Renal pelvis (tissue), 12 donors: ENCODE measurements around the gene IL1RL1. TPM values are rescaled to one million over a fixed set of nuclear protein-coding genes. Genes with fewer than 3 reads are reported as not detected.

ENCODE experiments used
- DNase-seq: peaks from one replicate; pipeline ENCODE4 v3.0.0-alpha.2; 2013
- long read RNA-seq, 16 experiments: transcript quantifications; one replicate each; lab custom pipeline, GENCODE V29; 2026
- polyA plus RNA-seq, 3 donors: library from polyadenylated mRNA; unstranded; fragments of 120-200 nt; gene quantifications; one replicate each; pipeline ENCODE4 v1.2.1, GENCODE V29; 2013; ENCODE audit not compliant: insufficient read length in 3 of 3

IL1RL1 gene
- polyA plus RNA-seq = 1 to 10 TPM in 1 of 3 donors, under 1 TPM in 2; 0.46 to 1.0 (median 0.53) TPM
- long read RNA-seq, donor 1 = 0 reads
- long read RNA-seq, donor 2 = 0 reads
- long read RNA-seq, donor 3 = 0 reads
- long read RNA-seq, donor 4, partial matches to known transcripts = 0 of 1 reads
- long read RNA-seq, donor 4, other reads (novel, unspliced or antisense) = 0 of 1 reads
- long read RNA-seq, donor 5 = 0 reads
- long read RNA-seq, donor 6 = 0 reads
- long read RNA-seq, donor 7 = 0 reads
- long read RNA-seq, donor 8 = 0 reads
- long read RNA-seq, donor 9 = 0 reads
- long read RNA-seq, donor 10 = 0 reads
- long read RNA-seq, donor 11 = 0 reads
- long read RNA-seq, donor 12 = 0 reads
- long read RNA-seq, donor 13, partial matches to known transcripts = 0 of 1 reads
- long read RNA-seq, donor 13, other reads (novel, unspliced or antisense) = 0 of 1 reads
- long read RNA-seq, donor 14 = 0 reads
- long read RNA-seq, donor 15 = 0 reads
- long read RNA-seq, donor 16 = 0 reads

GRCh38 chr2:102310964-102311640 lies at the start of gene IL1RL1:
IL1RL1 (plus strand) TSS chr2:102311563; CDS start chr2:102338265, 26,702 bp downstream.
- no peak for DNase-seq

GRCh38 chr2:102262216-102263129 lies 48.9 kb upstream of the IL1RL1 start:
- DNase-seq = no peak

- DNase-seq = no peak
Observed at GRCh38 chr2:102264952-102265351, 46.4 kb upstream of the IL1RL1 start.

GRCh38 chr2:102266204-102266603 lies 45.2 kb upstream of the IL1RL1 start:
- DNase-seq = no peak

- no peak for DNase-seq
Observed at GRCh38 chr2:102267774-102268173, 43.6 kb upstream of the IL1RL1 start.

GRCh38 chr2:102268510-102269199 lies 42.7 kb upstream of the IL1RL1 start:
- peak; percentile 67 for DNase-seq

- no peak for DNase-seq
Observed at GRCh38 chr2:102269200-102269524, 42.2 kb upstream of the IL1RL1 start.

GRCh38 chr2:102271844-102272243 lies 39.5 kb upstream of the IL1RL1 start:
- DNase-seq = no peak

- no peak for DNase-seq
Observed at GRCh38 chr2:102273619-102274211, 37.6 kb upstream of the IL1RL1 start.

- DNase-seq = no peak
Observed at GRCh38 chr2:102276549-102277201, 34.7 kb upstream of the IL1RL1 start.

GRCh38 chr2:102277202-102277700 lies 34.1 kb upstream of the IL1RL1 start:
- DNase-seq = no peak

GRCh38 chr2:102278720-102279390 lies 32.5 kb upstream of the IL1RL1 start:
- no peak for DNase-seq

GRCh38 chr2:102279391-102279735 lies 32.0 kb upstream of the IL1RL1 start:
- no peak for DNase-seq

GRCh38 chr2:102282678-102283091 lies 28.7 kb upstream of the IL1RL1 start:
- DNase-seq = no peak

GRCh38 chr2:102283996-102284395 lies 27.4 kb upstream of the IL1RL1 start:
- DNase-seq = no peak

GRCh38 chr2:102284611-102285010 lies 26.8 kb upstream of the IL1RL1 start:
- DNase-seq = no peak

GRCh38 chr2:102285368-102285767 lies 26.0 kb upstream of the IL1RL1 start:
- DNase-seq = no peak

- DNase-seq = no peak
Observed at GRCh38 chr2:102286041-102286440, 25.3 kb upstream of the IL1RL1 start.

- no peak for DNase-seq
Observed at GRCh38 chr2:102289129-102289528, 22.2 kb upstream of the IL1RL1 start.

GRCh38 chr2:102290594-102290993 lies 20.8 kb upstream of the IL1RL1 start:
- DNase-seq = no peak
